ENCODE data around the gene NCAPG2.
"Not testable (repeated sequence)": the region's sequence is repeated elsewhere in the genome, so short reads cannot be mapped to it uniquely, and the experiment has no call there.

NCAPG2 gene

DNA sequence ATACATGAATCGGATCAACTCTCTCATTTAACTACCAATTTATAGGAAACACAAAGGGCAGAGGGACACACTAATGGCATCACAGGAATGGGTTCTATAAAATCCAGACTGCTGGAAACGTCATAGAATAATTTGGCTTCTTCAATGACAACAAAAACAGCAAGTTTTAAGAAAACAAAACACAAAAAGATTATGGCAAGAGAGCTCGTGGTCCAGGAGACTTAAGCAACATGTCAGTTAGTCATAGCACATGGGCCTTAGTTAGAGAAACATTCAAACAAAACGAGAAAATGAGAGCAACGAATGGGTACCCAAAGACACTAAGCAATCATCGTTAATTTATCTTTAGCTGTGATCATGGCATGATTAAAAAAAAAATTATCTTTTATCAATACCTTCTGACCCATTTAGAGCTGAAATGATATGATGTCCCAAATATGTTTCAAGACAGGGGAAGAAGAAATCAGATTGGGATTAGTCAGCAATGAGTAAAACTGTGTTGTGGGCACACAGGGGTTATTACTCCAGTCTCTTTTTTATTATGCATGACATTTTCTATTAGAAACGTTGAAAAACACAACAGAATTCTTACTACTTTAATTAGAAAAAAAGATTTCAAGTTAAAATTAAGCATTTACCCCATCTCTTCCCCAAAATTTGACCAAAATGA, 28.3 kb downstream of the NCAPG2 start:
- Histone ChIP-seq H4K20me1 (ENCODE audit: insufficient read depth, low read length) (peaks cover 6% of the 10 kb centered on the region; the same call in 1 of the 2 replicates), H3K27ac (ENCODE audit: low read length) (no peak overlapping the region), H2AFZ (ENCODE audit: low read depth, low read length) (no peak overlapping the region), H3K4me3 (ENCODE audit: low read depth in 1 of 2, low read length in 2 of 2) (no peak overlapping the region), H3K4me1 (ENCODE audit: insufficient read depth, low read length) (no peaks in the 10 kb centered on the region), H3K27me3 (ENCODE audit: insufficient read depth, low read length, poor library complexity) (no peaks in the 10 kb centered on the region), H3K4me2 (ENCODE audit: insufficient read depth, low read length) (no peak overlapping the region), H3K9ac (ENCODE audit: low read depth, low read length) (no peak overlapping the region), H3K36me3 (ENCODE audit: insufficient read depth, low read length) (peaks cover 93% of the 10 kb centered on the region), H3K9me3 (ENCODE audit: insufficient read depth, low read length, severe bottlenecking) (no peaks in the 10 kb centered on the region), H3K79me2 (ENCODE audit: insufficient read depth, low read length) (peaks cover 22% of the 10 kb centered on the region)
- TF ChIP-seq EZH2 (IDR thresholded peaks at IDR 0.05; ENCODE audit: borderline replicate concordance, low read depth, low read length, severe bottlenecking) = no peak
- TF ChIP-seq CTCF (IDR thresholded peaks at IDR 0.05; ENCODE audit: borderline replicate concordance, extremely low read depth, low read length, poor library complexity, severe bottlenecking) = no peak
- ATAC-seq (ENCODE audit: insufficient read depth, low read depth) (no peak), DNase-seq (no peak)

DNA sequence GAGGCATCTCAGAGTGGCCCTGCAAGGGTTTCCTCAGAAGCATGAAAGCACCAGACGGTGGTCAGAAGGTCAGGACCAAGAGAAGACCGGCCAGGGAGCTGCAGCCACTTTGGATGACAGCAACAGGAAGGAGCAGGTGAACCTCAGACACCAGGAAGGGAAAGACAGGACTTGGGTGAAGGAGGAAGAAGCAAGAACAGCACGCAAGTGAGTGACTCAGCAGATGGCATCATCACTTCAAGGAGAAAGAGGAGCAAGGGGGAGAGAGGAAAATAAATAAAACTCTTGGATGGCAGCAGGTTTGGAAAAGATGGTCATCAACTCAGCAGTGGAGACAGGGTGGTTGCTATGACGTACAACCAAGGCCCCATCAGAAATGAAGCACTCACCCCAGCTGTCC, 31.6 kb downstream of the NCAPG2 start:
- H3K4me2 ChIP-seq (ENCODE audit: insufficient read depth, low read length) = no peak overlapping the region
- no peak overlapping the region for H3K4me3 ChIP-seq (ENCODE audit: low read depth in 1 of 2, low read length in 2 of 2)
- ATAC-seq (ENCODE audit: insufficient read depth, low read depth) (peak; percentile 24; the same call in 1 of the 3 replicates), DNase-seq (no peak)
- no peak for TF ChIP-seq EZH2 (IDR thresholded peaks at IDR 0.05; ENCODE audit: borderline replicate concordance, low read depth, low read length, severe bottlenecking)
- no peak for TF ChIP-seq CTCF (IDR thresholded peaks at IDR 0.05; ENCODE audit: borderline replicate concordance, extremely low read depth, low read length, poor library complexity, severe bottlenecking)
- H3K79me2 ChIP-seq (ENCODE audit: insufficient read depth, low read length) = peaks cover 30% of the 10 kb centered on the region
- H2AFZ ChIP-seq (ENCODE audit: low read depth, low read length) = no peak overlapping the region
- H3K9ac ChIP-seq (ENCODE audit: low read depth, low read length) = no peak overlapping the region
- no peaks in the 10 kb centered on the region for H3K27me3 ChIP-seq (ENCODE audit: insufficient read depth, low read length, poor library complexity)
- H4K20me1 ChIP-seq (ENCODE audit: insufficient read depth, low read length) = peaks cover 6% of the 10 kb centered on the region; the same call in 1 of the 2 replicates
- no peaks in the 10 kb centered on the region for H3K4me1 ChIP-seq (ENCODE audit: insufficient read depth, low read length)
- H3K9me3 ChIP-seq (ENCODE audit: insufficient read depth, low read length, severe bottlenecking) = no peaks in the 10 kb centered on the region
- peaks cover 87% of the 10 kb centered on the region for H3K36me3 ChIP-seq (ENCODE audit: insufficient read depth, low read length)
- H3K27ac ChIP-seq (ENCODE audit: low read length) = 0 out of 2 replicates have a peak overlapping the region, but pooled peaks have one; percentile 28

DNA sequence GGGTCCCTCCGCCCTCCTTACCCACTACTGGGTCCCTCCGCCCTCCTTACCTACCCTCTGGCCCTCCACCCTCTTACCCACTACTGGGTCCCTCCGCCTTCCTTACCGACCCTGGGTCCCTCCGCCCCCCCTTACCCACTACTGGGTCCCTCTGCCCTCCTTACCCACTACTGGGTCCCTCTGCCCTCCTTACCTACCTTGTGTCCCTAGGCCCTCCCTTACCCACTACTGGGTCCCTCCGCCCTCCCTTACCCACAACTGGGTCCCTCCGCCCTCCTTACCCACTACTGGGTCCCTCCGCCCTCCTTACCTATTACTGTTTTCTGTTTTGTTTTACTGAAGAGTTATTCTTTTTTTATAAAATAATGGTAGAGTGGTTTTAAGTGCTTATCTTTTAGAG, 36.5 kb downstream of the NCAPG2 start:
- not testable (repeated sequence) for H4K20me1 ChIP-seq (ENCODE audit: insufficient read depth, low read length); H3K9me3 ChIP-seq (ENCODE audit: insufficient read depth, low read length, severe bottlenecking); DNase-seq; H3K4me1 ChIP-seq (ENCODE audit: insufficient read depth, low read length); H3K4me2 ChIP-seq (ENCODE audit: insufficient read depth, low read length); H3K4me3 ChIP-seq (ENCODE audit: low read depth in 1 of 2, low read length in 2 of 2); H3K27me3 ChIP-seq (ENCODE audit: insufficient read depth, low read length, poor library complexity); H3K9ac ChIP-seq (ENCODE audit: low read depth, low read length); H3K27ac ChIP-seq (ENCODE audit: low read length); ATAC-seq (ENCODE audit: insufficient read depth, low read depth); H2AFZ ChIP-seq (ENCODE audit: low read depth, low read length)
- Histone ChIP-seq H3K79me2 (ENCODE audit: insufficient read depth, low read length) (peaks cover 26% of the 10 kb centered on the region), H3K36me3 (ENCODE audit: insufficient read depth, low read length) (peaks cover 78% of the 10 kb centered on the region)

DNA sequence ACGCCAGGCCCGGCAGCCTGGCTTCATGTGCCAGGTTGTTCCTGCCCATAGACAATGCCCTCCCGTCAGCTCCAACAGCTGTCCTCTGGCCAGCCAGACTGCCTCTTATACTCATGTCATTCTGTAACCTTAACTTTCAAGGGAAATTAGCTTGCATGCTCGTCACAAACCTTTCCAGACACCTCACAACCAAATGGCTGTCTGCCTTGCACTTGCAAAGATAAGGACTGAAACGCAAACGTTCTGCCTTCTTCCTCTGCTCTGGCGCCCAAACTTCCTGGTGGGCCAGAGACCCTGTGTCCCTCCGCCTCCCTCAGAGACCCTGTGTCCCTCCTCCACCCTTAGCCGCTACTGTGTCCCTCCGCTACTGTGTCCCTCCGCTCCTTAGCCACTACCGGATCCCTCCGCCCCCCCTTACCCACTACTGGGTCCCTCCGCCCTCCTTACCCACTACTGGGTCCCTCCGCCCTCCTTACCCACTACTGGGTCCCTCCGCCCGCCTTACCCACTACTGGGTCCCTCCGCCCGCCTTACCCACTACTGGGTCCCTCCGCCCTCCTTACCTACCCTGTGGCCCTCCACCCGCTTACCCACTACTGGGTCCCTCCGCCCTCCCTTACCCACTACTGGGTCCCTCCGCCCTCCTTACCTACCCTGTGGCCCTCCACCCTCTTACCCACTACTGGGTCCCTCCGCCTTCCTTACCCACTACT, 37.5 kb downstream of the NCAPG2 start:
- not testable (repeated sequence) for H3K4me3 ChIP-seq (ENCODE audit: low read depth in 1 of 2, low read length in 2 of 2); H3K27me3 ChIP-seq (ENCODE audit: insufficient read depth, low read length, poor library complexity); H2AFZ ChIP-seq (ENCODE audit: low read depth, low read length); H3K4me2 ChIP-seq (ENCODE audit: insufficient read depth, low read length); H4K20me1 ChIP-seq (ENCODE audit: insufficient read depth, low read length); H3K9me3 ChIP-seq (ENCODE audit: insufficient read depth, low read length, severe bottlenecking); DNase-seq; H3K4me1 ChIP-seq (ENCODE audit: insufficient read depth, low read length); H3K9ac ChIP-seq (ENCODE audit: low read depth, low read length); H3K27ac ChIP-seq (ENCODE audit: low read length); ATAC-seq (ENCODE audit: insufficient read depth, low read depth)
- peaks cover 81% of the 10 kb centered on the region for H3K36me3 ChIP-seq (ENCODE audit: insufficient read depth, low read length)
- H3K79me2 ChIP-seq (ENCODE audit: insufficient read depth, low read length) = peaks cover 25% of the 10 kb centered on the region
